GM18858 (cell line): Measurements from ENCODE around the gene PSIP1.
"Not testable (repeated sequence)": the region's sequence is repeated elsewhere in the genome, so short reads cannot be mapped to it uniquely, and the experiment has no call there.

Experiments
- ATAC-seq: cut with Tn5 transposase; IDR thresholded peaks from one replicate; pipeline ENCODE4 v1.9.1; 2021; ENCODE audit not compliant: unreplicated experiment

Gene PSIP1

DNA sequence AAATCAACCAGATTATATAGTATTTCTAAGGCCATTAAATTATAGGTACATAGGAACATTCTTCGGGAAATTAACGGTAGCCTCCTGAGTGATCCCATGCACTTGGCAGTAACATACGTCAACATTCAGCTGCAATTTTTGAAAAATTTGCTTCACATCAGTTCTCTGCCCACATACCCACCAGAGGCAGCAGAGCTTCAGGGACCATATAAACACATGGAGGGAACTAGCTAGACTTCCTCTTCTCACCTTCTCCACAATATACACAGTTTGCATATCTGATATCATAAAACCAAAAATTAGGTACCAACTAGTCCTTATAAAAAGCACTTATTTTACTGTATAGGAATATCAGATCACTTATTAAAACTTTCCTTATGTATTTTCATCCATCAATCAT lies 4.8 kb downstream of the PSIP1 start:
- ATAC-seq = no peak

GRCh38 chr9:15501803-15502202 lies 9.0 kb downstream of the PSIP1 start:
- ATAC-seq = no peak

DNA sequence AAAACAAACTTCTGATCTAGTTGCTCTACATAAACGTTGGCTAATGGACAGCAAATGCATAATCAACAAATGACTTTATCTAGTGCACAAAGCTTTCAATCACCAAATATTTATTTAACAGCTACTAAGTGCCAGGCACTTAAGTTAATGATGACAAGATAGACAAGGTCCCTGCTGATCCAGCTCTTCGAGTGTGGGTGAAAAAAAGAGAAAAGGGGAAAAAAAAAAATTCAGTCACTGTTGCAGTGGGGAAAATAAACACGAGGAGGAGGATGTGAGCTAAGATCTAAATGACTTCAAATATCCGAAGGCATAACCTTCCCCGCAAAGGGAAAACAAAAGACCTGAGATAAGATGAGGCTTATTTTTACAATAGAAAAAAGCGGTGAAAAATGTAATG lies 9.6 kb downstream of the PSIP1 start:
- ATAC-seq = no peak

- no peak for ATAC-seq
Measured at GRCh38 chr9:15499139-15499538, 11.6 kb downstream of the PSIP1 start.

DNA sequence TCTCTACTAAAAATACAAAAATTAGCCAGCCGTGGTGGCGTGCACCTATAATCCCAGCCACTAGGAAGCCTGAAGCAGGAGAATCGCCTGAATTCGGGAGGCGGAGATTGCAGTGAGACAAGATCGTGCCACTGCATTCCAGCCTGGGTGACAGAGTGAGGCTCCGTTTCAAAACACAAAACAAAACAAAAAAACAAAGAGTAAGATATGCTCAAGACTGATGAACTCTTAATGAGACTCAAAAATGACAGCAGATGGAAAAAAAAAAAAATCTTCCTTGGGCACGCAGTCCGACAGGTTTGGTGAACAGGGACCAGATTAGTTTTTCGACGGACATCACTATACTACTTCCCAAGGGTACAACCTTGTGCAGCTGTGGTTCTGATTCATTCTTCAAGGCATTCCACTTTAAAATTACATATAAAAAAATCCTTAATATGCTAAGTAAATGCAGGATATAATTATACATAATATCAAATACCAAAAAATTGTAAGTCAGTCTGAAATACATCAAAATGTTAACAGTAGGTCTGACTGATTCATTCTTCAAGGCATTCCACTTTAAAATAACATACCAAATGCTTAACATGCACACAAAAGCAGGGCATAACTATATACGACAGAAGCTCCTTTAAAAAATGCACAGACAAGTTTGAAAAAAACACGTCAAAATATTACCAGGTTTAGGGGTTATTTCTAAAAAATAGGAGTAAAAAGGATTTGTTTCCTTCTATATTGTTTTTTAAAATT lies 12.3 kb downstream of the PSIP1 start:
- no peak for ATAC-seq

DNA sequence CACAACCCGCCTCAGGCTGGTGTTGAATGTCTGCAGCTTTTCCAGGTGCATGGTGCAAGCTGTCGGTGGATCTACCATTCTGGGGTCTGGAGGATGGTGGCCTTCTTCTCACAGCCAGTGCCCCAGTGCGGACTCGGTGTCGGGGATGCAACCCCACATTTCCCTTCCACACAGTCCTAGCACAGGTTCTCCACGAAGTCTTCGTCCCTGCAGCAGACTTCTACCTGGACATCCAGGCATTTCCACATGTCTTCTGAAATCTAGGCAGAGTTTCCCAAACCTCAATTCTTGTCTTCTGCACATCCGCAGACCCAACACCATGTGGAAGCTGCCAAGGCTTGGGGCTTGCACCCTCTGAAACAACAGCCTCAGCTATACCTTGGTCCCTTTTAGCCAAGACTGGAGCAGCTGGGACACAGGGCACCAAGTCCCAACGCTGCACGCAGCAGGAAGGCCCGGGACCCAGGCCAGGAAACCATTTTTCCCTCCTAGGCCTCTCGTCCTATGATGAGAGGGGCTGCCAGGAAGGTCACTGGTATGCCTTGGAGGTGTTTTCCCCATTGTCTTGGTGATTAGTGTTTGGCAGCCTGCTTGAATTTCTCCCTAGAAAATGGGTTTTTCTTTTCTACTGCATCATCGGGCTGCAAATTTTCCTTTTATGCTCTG lies 18.2 kb downstream of the PSIP1 start:
- no peak for ATAC-seq

DNA sequence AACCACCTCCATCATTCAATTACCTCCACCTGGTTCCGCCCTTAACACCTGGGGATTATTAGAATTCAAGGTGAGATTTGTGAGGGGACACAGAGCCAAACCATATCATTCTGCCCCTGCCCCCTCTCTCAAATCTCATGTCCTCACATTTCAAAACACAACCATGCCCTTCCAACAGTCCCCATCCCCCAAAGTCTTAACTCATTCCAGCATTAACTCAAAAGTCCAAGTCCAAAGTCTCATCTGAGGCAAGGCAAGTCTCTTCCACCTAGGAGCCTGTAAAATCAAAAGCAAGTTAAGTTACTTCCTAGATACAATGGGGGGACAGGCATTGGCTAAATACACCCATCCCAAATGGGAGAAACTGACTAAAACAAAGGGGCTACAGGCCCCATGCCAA lies 18.8 kb downstream of the PSIP1 start:
- no peak for ATAC-seq

GRCh38 chr9:15485836-15486666 lies 24.7 kb downstream of the PSIP1 start:
- no peak for ATAC-seq

GRCh38 chr9:15484802-15485201 lies 26.0 kb downstream of the PSIP1 start:
- peak; percentile 51 for ATAC-seq

DNA sequence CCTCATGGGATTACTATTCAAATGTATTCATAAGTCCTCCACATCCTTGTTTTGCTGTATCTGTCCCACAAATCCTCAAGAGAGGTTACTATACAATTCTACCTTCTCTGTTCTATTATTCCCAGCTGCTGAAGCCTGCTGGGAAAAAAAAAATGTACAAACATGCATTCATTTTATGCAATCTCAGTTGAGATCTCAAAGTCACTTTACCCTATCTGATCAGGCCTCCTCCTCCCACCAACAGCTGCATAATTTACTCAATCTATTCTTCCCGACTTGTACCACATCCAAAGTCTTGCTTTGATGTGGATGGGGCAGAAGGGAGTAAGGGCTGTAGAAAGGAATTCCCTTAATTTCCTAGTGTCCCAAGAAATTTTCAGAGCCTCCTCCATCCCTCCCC lies 28.6 kb downstream of the PSIP1 start:
- no peak for ATAC-seq

DNA sequence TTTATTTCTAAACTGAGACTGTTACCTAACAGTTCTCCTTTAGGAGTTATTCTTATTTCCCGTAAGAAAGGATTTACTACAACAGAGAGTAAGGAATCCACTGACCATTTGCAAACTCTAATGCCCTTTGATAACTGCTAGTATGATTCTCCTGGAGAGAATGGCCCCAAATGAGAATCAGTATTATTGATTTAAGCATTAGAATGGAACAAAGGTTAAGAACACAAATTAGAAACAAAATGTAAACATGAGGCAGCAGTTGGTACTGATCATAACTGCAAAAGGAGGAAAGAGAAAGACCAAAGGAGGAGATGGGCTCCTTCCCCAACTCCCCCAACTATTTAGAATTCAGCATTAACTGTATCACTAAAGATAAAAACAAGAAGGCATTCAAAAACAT lies 30.7 kb downstream of the PSIP1 start:
- ATAC-seq = no peak

GRCh38 chr9:15475923-15476536 lies 34.7 kb downstream of the PSIP1 start:
- ATAC-seq = no peak

DNA sequence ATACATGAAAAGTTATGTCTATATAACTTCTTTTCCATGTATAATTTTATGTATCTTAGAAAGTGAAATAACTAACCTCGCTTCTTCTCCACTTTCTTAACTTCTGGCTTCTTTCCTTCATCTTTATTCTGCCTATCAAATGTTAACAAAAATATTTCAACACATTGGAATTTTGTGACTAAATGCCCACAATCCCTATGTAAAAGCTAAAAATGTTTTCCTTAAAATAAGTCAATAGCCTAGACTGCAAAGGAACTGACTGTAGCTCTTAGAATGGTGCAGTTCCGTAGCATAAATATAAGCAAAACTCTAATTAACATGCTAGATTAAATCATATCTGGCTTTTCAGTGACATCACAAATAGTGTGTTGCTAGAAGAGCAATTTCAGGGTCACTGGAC lies 40.9 kb downstream of the PSIP1 start:
- ATAC-seq = no peak

- ATAC-seq = no peak
Measured at GRCh38 chr9:15469406-15469805, 41.4 kb downstream of the PSIP1 start.

DNA sequence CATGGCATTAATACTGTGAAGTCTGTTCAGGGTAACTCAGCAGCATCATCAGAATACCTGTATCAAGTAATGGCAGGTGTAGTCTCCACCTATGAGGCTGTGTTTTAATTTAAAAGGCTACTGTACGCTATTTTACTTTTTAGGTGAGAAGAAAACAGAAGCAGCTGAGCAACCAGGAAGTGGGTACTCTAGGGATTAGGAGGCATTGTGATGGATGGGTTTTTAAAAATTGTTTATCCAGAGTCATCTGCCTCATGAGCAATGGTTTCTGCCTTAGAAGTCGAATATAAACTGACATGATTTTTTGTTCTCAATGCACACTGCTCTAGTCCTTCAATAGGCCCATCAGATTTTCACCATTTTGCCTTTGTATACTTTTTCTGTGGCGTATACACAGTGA lies 42.6 kb downstream of the PSIP1 start:
- ATAC-seq = no peak

GRCh38 chr9:15461601-15462000 lies 49.2 kb downstream of the PSIP1 start:
- no peak for ATAC-seq

DNA sequence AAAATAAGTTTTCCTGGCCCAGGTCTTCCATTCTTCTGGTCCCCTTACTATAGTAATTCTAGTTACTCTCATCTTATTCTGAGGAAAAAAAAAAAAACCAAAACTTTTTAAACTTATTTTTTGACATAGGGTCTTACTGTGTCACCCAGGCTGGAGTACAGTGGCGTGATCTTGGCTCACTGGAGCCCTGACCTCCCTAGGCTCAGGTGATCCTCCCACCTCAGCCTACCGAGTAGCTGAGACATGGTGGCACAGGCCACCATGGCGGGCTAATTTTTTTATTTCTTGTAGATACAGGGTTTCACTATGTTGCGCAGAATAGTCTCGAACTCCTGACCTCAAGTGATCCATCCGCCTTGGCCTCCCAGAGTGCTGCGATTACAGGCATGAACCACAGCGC lies 49.7 kb downstream of the PSIP1 start:
- no peak for ATAC-seq

DNA sequence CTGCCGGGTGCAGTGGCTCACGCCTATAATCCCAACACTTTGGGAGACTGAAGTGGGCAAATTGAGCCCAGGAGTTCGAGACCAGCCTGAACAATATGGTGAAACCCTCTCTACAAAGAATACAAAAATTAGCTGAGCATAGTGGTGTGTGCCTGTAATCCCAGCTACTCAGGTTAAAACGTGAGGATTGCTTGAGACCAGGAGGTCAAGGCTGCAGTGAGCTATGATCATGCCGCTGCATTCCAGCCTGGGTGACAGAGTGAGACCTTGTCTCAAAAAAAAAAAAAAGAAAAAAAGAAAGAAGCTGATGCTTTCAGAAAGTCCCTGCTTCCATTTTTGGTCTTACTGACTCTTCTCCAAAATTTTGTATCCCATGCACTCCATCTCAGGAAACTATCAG lies 56.8 kb downstream of the PSIP1 start:
- no peak for ATAC-seq

DNA sequence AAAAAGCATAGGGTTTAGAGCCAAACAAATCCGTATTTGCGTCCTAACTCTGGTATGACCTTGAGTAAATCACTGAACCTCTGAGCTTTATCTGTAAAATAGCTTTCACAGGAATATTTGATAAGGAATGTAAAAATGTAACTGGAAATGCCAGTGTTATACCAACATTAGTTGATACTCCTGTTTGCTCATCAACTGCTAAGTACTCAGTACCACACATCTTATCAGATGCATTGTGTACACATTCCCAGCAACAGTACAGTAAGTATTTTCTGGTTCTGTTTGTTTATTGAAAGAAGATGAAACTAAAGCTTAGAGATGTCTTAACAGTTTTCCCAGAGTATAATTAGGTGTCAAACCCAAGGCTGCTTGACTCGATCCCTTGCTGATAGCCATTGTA lies 66.6 kb downstream of the PSIP1 start:
- no peak for ATAC-seq

GRCh38 chr9:15442264-15442663 lies 68.5 kb downstream of the PSIP1 start:
- ATAC-seq = not testable (repeated sequence)

- not testable (repeated sequence) for ATAC-seq
Measured at GRCh38 chr9:15441841-15442240, 68.9 kb downstream of the PSIP1 start.
